ENCODE measurements around the gene KNCN.

KNCN gene

GRCh38 chr1:46551597-46552095 is at the start of gene KNCN:
TSS of gene KNCN (minus strand) at chr1:46551647. CDS start at chr1:46551215, 432 bp downstream.
- DNase-seq, result no peak

- no peak for DNase-seq
Observed at GRCh38 chr1:46599059-46599970, 47.9 kb upstream of the KNCN start.

GRCh38 chr1:46596846-46597245 is 45.4 kb upstream of the KNCN start:
- DNase-seq, result no peak

- DNase-seq, result no peak
Observed at GRCh38 chr1:46596036-46596435, 44.6 kb upstream of the KNCN start.

GRCh38 chr1:46595127-46595526 is 43.7 kb upstream of the KNCN start:
- no peak for DNase-seq

- DNase-seq, result no peak
Observed at GRCh38 chr1:46594063-46594462, 42.6 kb upstream of the KNCN start.

- no peak for DNase-seq
Observed at GRCh38 chr1:46592823-46593222, 41.4 kb upstream of the KNCN start.

- DNase-seq, result no peak
Observed at GRCh38 chr1:46589529-46589928, 38.1 kb upstream of the KNCN start.

- no peak for DNase-seq
Observed at GRCh38 chr1:46587069-46587468, 35.6 kb upstream of the KNCN start.

GRCh38 chr1:46585312-46585938 is 34.0 kb upstream of the KNCN start:
- no peak for DNase-seq

- no peak for DNase-seq
Observed at GRCh38 chr1:46583494-46583893, 32.0 kb upstream of the KNCN start.

- no peak for DNase-seq
Observed at GRCh38 chr1:46582972-46583371, 31.5 kb upstream of the KNCN start.

- no peak for DNase-seq
Observed at GRCh38 chr1:46581681-46582455, 30.4 kb upstream of the KNCN start.

GRCh38 chr1:46580140-46580903 is 28.9 kb upstream of the KNCN start:
- DNase-seq, result no peak

- no peak for DNase-seq
Observed at GRCh38 chr1:46577671-46578070, 26.2 kb upstream of the KNCN start.

GRCh38 chr1:46576596-46576995 is 25.1 kb upstream of the KNCN start:
- no peak for DNase-seq

- DNase-seq, result no peak
Observed at GRCh38 chr1:46575778-46576177, 24.3 kb upstream of the KNCN start.

- DNase-seq, result peak; percentile 77
Observed at GRCh38 chr1:46575300-46575699, 23.9 kb upstream of the KNCN start.

GRCh38 chr1:46571691-46572225 is 20.3 kb upstream of the KNCN start:
- no peak for DNase-seq

- DNase-seq, result no peak
Observed at GRCh38 chr1:46569884-46570725, 18.7 kb upstream of the KNCN start.

- DNase-seq, result no peak
Observed at GRCh38 chr1:46569116-46569515, 17.7 kb upstream of the KNCN start.

Measured in NCI-H748 treated with DMSO at 0.1 percent for 48 hours (cell line).